Superior temporal gyrus (tissue), 1 donor: ENCODE data around the gene UNG.
"Not testable (repeated sequence)": the region's sequence is repeated elsewhere in the genome, so short reads cannot be mapped to it uniquely, and the experiment has no call there.

Experiments used
- DNase-seq: peaks from one replicate; pipeline ENCODE4 v3.0.0-alpha.2; 2016; ENCODE audit errors: extremely low spot score

Gene UNG

DNA sequence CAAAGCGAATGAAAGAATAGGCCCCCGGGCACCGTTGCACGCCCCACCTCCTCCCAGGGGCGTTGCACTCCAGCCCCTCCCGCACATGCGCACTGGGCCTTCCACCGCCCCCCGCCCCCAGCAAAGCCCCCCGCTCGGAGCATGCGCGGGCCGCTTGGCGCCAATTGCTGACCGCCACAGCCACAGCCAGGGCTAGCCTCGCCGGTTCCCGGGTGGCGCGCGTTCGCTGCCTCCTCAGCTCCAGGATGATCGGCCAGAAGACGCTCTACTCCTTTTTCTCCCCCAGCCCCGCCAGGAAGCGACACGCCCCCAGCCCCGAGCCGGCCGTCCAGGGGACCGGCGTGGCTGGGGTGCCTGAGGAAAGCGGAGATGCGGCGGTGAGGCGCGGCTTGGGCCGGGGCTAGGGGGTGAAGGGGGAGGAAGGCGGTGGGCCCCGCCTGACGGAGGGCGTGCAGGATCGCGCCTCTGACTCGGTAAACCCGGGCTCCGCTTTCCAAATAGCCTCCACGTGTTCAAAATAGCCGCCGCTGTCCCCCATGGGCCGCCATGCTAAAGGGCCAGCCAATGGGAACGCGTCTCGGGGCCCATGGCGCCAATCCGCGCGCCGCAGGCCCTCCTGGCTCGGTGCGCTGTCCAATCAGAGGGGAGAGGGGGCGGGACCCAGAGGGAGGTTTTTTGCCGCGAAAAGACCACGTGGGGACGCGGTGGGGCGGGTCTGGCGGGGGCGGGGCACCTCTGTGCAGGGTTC, at the start of gene UNG:
Gene UNG (plus strand): TSS at position 163 of the 748 bp plus-strand sequence. CDS start 83 bp downstream, at position 246.
- peak; percentile 95 for DNase-seq

DNA sequence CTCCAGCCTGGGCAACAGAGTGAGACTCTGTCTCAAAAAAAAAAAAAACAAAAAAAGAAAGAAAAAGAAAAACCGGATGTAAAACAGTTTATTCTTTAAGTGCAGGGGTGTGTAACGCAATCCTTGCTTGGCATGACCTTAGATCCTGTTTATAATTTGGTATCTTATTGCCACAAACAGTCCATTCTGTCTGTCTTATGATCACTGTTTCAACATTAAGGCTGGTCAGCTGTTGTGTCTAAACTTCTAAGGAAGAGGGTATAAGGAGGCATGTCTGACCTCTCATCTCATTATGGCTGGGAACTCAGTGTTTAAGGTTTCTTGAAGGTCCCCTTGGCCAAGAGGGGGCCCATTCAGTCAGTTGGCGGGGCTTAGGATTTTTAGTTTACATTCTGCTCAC, 48.7 kb upstream of the UNG start:
- DNase-seq = not testable (repeated sequence)

DNA sequence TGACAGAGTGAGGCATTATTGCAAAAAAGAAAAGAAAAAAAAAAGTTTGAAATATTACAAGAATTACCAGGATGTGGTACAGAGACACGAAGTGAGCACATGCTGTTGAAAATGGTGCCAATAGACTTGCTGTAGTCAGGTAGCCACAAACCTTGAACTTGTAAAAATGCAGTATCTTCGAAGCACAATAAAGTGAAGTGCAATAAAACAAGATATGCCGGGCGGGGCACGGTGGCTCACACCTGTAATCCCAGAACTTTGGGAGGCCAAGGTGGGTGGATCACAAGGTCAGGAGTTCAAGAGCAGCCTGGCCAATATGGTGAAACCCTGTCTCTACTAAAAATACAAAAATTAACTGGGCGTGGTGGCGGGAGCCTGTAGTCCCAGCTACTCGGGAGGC, 47.6 kb upstream of the UNG start:
- not testable (repeated sequence) for DNase-seq

DNA sequence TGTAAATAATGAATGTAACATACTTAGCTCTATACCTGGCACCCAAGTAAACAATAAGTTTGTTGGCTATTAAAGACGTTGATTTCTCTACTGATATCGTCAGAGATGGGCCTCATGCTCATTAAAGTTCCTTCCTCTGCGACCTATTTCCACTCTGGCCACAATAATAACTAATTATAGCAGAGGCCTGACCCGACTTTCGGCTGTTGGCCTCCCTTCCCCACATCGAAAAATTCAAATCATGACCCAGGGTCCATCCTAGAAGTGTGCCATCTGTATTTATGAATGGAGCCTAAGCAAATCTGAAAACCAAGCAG, 45.3 kb upstream of the UNG start:
- DNase-seq = no peak

DNA sequence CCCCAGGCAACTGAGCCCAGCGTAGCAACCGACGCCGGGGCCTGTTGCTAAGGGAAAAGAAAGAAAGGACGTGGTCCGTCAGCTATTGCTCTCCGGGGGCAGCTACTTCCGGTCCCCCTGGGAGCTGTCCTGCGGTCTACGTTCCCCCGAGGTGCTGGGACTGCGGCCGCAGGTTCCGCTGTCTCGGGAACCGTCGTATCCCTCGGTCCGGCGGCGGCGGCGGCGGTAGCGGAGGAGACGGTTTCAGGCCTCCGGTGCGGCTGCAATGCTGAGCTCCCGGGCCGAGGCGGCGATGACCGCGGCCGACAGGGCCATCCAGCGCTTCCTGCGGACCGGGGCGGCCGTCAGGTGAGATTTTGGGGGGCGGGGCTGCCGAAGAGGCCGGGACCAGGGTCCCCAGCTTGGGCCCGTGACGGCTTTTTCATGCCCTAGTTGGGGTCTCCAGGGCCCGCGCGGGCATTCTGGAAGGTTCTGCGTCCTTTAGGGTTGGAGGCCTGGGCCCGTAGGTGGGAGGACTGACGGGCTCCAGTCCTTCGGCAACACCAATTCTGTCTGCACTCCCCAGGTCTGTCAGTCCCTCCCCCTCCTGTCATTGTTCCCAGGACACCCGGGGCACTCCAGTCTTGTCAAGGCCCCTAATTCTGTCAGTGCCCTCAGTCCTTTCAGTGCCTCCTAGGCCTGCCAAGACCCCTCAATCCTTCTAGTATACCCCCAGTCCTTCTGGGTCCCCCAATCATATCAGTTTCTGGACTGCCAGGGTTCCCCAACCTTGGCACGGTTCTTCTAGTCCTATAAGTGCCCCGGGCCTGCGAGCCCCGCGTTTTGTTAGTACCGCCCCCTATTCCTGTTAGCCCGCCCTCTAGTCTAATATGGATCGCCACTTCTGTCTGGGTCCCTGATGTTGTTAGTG, 44.7 kb upstream of the UNG start, which contains the start of gene USP30:
Gene USP30 (plus strand): TSS at position 163 of the 910 bp plus-strand sequence. CDS start 103 bp downstream, at position 266.
- peak; percentile 95 for DNase-seq

DNA sequence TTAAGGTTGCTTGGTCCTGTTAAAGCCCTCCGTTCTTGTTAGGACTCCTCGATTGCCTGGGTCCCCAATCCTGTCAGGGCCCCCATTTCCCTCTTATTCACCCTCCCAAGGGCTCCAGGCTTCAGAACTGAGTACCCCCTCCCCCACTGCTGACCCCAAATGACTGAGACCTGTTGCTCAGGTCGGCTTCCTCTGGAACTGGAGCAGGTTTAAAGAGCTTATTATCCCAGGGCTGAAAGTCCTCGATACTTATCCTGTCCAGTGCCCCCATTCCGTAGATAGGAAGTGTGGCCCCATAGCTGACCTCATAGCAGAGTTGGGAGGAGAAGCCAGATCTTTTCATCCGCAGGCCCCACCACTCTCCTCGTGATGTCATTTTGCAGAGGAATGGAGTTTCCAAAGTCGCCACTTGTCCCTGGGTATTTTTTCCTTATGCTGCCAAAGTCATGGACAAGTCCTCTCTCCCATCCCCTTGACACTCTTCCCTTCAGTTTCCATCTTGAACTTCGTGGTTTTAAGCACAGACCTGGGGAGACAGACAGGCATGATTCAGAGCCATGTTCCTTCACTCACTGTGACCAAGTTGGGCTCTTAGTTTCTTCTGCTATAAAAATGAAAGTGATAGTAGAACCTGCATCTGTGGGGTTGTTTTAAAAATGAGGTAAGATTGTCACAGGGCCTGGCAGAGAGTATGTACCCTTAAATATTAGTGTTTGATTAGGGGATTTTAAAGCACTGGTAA, 43.8 kb upstream of the UNG start:
- DNase-seq = no peak

DNA sequence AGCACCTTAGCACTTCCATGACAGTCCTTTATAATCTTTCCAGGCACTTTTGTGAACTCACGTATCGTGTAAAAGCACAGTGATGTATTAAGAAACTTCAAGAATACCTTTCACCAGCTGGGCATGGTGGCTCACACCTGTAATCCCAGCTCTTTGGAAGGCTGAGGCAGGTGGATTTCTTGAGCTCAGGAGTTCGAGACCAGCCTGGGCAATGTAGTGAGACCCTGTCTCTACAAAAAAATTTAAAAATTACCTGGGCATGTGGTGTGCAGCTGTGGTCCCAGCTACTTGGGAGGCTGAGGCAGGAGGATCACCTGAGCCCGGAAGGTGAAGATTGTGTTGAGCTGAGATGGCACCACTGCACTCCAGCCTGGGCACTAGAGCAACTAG, 43.3 kb upstream of the UNG start:
- not testable (repeated sequence) for DNase-seq

DNA sequence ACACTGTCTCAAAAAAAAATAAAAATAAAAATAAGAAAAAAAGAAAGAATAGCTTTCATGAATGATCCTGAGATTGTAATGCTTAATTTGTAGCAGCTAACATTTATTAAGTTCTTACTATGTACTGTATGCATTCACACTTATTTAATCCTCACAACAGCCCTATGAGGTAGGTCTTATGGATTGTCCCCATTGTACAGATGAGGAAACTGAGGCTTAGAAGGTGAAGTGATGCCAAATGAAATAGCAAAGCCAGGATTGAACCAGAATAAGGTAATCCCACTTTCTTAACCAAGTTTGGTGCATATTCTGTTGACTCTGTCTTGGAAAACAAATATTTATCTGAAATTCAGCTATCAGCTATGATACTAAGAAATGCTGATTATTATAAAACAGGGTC, 42.9 kb upstream of the UNG start:
- DNase-seq = no peak

DNA sequence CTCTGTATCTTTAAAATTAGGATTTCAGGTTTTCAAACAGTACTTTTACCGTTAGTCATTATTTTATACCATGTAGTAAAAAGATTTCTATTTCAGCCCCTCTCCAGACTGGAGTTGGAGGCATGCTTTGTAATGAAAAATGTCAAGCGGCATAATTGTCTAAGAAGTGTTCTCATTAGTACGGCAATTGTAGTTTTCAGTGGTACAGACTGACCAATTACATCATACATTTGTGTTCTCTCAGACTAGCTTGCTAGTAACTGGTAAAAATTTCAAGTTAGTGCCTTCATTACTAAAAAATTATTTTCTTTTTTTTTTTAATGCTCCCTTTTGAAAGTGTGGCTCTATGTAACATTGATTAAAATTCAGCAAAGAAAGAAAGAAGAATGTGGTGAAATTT, 40.5 kb upstream of the UNG start:
- DNase-seq = peak; percentile 81

DNA sequence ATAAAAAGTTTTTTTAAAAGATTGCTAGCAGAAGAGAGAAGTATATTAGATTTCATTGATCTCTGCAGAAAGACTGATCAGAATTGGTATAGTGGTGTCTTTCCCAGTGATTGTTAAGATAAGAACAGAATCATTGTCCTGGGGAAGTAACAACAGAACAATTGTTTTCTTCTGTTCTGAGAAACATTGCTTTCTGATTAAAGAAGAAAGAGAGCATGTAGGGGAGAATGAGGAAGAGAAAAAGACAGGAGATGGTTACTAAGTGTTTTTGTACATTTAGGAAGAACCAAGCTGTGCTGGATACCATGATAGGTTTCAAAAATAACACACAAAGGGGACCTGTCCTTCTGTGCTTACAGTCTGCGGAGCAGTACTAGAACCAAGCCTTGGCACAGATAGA, 40.0 kb upstream of the UNG start:
- peak; percentile 89 for DNase-seq

DNA sequence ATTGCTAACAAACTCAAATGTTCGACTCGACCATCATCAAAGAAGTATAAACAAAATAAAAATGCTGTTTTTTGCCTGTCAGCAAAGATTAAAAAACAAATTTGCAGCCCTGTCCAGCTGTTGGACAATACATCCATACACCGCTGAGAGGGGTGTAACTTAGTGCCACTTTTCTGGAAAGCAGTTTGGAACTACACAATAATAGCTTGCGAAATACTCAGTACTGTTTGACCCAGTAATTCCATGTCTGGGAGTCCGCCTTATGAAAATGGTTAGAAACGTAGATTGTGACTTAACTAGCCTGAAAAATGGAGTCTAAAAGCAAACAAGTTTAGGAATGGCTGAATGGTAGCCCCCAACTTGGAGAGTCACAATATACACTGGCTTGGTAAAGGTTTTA, 38.6 kb upstream of the UNG start:
- DNase-seq = no peak

DNA sequence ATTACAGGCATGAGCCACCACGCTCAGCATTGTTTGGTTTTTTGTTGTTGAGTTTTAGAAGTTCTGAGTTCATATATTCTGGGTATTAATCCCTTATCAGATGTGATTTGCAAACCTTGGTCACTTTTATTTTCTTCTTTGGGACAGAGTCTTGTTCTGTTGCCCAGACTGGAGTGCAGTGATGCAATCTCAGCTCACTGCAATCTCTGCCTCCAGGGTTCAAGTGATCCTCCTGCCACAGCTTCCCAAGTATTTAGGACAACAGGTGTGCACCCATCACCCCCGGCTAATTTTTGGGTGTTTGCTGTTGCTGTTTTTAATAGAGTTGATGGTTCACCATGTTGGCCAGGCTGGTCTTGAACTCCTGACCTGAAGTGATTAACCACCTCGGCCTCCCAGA, 33.3 kb upstream of the UNG start:
- DNase-seq = no peak

DNA sequence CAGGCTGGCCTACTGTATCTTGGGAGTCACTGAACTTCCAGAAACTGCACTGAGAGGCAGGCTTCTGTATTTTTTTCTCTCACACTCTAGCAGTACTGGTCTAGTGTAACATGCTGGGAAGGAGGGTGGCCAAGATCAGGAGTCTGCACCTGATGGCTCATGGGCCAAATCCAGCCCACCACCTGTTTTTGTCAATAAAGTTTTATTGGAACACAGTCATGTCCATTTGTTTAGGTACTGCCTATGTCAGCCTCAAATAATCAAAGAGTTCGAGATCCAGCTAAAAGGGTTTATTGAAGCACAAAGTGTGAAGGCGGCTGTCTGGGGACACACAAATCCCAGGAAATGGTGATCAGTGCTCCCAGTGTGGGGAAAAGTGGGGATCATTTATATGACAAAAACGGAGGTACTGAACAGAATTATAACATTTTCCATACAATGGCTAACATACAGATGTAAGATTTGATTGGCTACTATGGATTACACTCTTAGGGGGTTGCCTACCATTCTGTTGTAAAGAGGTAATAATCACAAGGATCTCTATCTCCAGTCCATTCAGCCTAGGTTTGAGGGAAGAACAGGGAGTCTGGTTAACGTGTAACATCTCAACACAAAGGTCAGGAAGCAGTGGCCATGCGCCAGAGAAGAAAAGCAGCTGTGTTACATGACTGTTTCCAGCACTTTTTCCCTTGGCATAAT, 32.1 kb upstream of the UNG start:
- DNase-seq = no peak

DNA sequence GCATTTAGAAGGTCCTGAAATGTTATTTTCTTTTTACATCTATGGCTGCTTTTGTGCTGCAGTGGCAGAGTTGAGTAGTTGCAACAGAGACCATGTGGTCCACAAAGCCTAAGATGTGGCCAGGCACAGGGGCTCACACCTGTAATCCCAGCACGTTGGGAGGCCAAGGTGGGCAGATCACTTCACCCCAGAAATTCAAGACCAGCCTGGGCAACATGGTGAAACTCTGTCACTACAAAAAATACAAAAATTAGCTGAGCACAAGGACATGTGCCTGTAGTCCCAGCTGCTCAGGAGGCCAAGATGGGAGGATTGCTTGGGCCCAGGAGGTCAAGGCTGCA, 31.6 kb upstream of the UNG start:
- no peak for DNase-seq

DNA sequence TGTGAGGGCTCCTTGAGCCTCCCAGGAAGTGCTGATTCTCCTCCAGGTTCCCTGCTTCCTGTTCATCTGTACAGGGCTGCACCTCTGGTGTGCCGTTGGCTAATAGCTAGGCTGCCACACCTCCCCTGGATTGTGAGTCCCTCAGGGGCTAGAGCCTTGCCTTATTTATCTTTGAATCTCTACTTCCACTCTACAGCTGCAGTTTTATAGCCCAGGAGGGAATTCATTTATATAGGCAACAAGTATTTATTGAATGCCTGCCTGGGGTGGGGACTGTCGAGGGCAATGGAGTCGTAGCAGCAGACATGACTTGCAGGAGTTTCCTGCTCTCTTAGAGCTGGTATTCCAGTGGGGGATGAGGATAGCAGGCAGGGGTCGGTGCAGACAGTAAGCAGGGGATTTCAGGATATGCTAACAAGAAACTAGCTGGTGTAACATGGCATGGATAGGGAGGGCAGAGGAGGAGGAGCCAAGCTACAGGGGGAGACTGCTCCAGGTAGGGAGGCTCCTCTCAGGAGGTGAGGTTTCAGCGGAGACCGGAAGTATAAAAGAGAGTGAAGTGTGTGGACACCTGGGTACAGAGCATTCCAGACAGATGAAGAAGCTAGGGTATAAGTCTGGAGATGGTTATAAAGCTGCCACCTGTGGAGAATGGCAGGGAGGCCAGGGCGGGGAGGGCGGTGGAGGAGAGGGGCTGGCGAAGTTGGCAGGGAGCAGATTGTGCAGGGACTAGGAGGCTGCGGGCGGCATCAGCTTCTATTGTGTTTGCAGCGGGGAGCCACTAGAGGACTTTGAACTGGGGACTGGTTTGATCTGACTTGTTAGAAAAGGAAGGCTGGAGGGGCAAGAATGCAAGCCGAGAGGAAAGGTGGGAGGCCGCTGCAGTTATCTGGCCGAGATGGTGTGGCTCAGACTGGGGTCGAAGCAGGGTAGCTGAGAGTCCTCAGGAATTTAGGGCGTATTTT, 27.8 kb upstream of the UNG start:
- DNase-seq = no peak

DNA sequence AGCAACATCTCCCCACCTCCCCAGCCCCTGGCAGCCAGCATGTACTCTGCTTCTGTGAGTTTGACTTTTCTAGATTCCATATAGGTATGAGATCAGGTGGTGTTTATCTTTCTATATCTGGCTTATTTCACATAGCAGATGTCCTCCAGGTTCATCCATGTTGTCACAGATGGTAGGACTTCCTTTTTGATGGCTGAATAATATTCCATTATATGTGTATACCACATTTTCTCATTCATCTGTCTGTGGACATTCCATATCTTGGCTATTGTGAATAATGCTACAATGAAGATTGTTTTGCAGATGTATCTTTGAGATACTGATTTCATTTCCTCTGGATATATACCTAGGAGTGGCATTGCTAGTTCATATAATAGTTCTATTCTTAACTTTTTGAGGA, 22.5 kb upstream of the UNG start:
- DNase-seq = no peak

DNA sequence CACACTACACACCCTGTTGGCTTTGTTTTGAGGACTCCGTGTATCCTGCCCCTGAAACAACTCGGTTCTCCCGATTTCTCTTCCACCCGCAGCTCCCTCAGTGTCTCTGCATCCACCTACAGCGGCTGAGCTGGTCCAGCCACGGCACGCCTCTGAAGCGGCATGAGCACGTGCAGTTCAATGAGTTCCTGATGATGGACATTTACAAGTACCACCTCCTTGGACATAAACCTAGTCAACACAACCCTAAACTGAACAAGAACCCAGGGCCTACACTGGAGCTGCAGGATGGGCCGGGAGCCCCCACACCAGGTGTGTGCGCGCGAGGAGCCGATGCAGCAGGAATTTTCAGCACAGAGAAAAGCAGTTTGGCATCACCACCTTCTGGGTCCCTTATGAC, 14.6 kb upstream of the UNG start:
- DNase-seq = peak; percentile 41

DNA sequence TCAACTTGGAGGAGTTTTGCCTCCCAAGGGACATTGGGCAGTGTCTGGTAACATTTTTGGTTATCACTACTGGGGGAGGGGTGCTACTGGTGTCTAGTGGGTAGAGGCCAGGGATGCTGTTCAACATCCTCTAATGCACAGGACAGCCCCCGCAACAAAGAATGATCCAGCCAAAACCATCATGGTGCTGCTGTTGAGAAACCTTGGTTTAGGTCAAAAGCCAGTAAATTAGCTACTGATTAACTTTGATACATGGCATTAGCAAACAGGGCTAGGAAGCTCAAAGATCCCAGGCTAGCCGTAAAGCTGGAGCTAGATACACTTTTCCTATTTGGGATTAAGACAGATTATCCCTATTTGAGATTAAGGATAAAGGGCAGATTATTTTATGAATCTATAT, 13.0 kb upstream of the UNG start:
- no peak for DNase-seq

DNA sequence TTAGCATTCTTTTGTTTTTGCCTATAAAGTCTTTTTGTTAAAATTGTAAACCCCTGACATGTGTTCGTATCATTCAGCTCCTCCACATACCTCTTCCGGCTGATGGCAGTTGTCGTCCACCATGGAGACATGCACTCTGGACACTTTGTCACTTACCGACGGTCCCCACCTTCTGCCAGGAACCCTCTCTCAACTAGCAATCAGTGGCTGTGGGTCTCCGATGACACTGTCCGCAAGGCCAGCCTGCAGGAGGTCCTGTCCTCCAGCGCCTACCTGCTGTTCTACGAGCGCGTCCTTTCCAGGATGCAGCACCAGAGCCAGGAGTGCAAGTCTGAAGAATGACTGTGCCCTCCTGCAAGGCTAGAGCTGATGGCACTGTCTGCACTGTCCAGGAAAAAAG, 11.8 kb upstream of the UNG start:
- no peak for DNase-seq

DNA sequence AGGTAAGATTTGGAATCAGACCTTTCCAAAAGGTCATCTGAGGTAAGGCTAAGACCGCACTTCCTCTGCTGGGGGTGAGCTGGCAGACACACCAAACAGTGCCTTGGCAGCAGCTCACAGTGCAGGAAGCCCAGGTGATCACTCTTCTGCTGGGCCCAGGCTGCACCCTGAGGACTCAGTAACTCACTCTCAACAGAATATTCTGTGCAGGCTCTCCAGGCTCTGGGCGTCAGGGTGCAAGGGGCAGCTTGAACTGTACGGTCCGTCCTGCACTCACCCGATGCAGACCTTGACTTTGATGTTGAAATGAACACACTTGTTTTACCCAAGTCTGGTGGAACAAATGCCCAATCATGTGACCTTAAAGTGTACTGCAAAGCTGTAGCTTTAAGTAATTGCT, 10.1 kb upstream of the UNG start:
- DNase-seq = peak; percentile 12

DNA sequence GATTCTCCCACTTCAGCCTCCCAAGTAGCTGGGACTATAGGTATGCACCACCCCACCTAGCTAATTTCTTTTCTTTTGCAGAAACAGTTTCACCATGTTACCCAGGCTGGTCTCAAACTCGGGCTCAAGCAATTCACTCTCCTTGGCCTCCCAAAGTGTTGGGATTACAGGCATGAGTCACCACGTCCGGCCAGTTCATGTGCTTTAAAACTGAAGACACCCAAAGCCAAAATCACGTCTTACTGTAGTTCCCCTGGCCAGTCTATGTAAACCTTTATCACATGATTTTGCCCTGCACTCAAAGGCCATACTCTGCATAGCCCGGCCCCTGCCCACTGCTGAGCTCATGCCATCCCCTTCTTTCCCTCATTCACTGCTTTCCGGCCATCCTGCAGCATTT, 8.6 kb upstream of the UNG start:
- DNase-seq = no peak
